ENCODE data around the gene SMYD3. TPM values are rescaled to one million over a fixed set of nuclear protein-coding genes. Genes with fewer than 3 reads are reported as not detected.
"Not testable (repeated sequence)": the region's sequence is repeated elsewhere in the genome, so short reads cannot be mapped to it uniquely, and the experiment has no call there.

Gene SMYD3
- total and polyA plus RNA-seq, 2 of the 13 experiments (the other 11 are each of a cell fraction or from before 2014, with no cell fraction given) = 27.7 to 35.8 TPM

- TF ChIP-seq ZUFSP (CRISPR knock-in tag; IDR thresholded peaks at IDR 0.05; ENCODE audit: borderline replicate concordance) (no peak), ZNF547 (CRISPR knock-in tag; IDR thresholded peaks at IDR 0.05) (no peak), ZBTB26 (CRISPR knock-in tag; IDR thresholded peaks at IDR 0.05; ENCODE audit: borderline replicate concordance) (no peak), HNRNPLL (IDR thresholded peaks at IDR 0.05; ENCODE audit: low read depth, low read length, poor library complexity, severe bottlenecking) (no peak), ZNF234 (CRISPR knock-in tag; conservative IDR thresholded peaks at IDR 0.05) (no peak), RELA (CRISPR knock-in tag; IDR thresholded peaks at IDR 0.05) (no peak), ZNF737 (CRISPR knock-in tag; IDR thresholded peaks at IDR 0.05; ENCODE audit: borderline replicate concordance) (no peak), CEBPB (IDR thresholded peaks at IDR 0.05; ENCODE audit: borderline replicate concordance, low read depth, low read length) (no peak), ZNF329 (CRISPR knock-in tag; IDR thresholded peaks at IDR 0.05; ENCODE audit: low read depth) (no peak), MLX (CRISPR knock-in tag; IDR thresholded peaks at IDR 0.05) (no peak), IKZF1 (IDR thresholded peaks at IDR 0.05) (no peak), BCL3 (CRISPR knock-in tag; IDR thresholded peaks at IDR 0.05) (no peak), PHF8 (CRISPR knock-in tag; IDR thresholded peaks at IDR 0.05) (no peak)
These were observed 142.6 kb downstream of the SMYD3 start (continued) for GRCh38 chr1:246364415-246364941.

- in situ Hi-C loops (cut with HindIII; ENCODE audit: extremely low pct_ligation_motif_present, low pct_unique_long_range_greater_than_20kb); H4K20me1 ChIP-seq (ENCODE audit: insufficient read depth, low read length); H3K79me2 ChIP-seq (ENCODE audit: insufficient read depth, low read length); FAIRE-seq; POLR2A ChIA-PET; H3K9me3 ChIP-seq (ENCODE audit: low read length); intact Hi-C loops (cut with micrococcal nuclease; ENCODE audit: unreplicated experiment); H3K4me1 ChIP-seq (ENCODE audit: insufficient read depth, low read length); H3K27ac ChIP-seq (ENCODE audit: extremely low read length, insufficient read depth, low read length); H2AFZ ChIP-seq (ENCODE audit: low read length); H3K27me3 ChIP-seq (ENCODE audit: control insufficient read depth in 1 of 2, insufficient read depth in 2 of 2, low read length in 2 of 2); CTCF ChIA-PET (ENCODE audit: low intra/inter-chr PET ratio, low total read pairs); DNase-seq (ENCODE audit: low spot score); H3K4me3 ChIP-seq (replicated peaks in 1 of 3; ENCODE audit: insufficient read depth in 1 of 3, low read depth in 2 of 3, low read length in 3 of 3); H3K4me2 ChIP-seq (ENCODE audit: low read depth, low read length); BruUV-seq (replicated peaks); ATAC-seq; H3K9ac ChIP-seq (ENCODE audit: insufficient read depth, low read depth, low read length); H3K36me3 ChIP-seq (replicated peaks in 1 of 2; ENCODE audit: control insufficient read depth in 1 of 2, insufficient read depth in 2 of 2, low read length in 2 of 2): not testable (repeated sequence)
- WGBS (ENCODE audit: low lambda C conversion rate) = 98% methylated on average over 3 of the region's 3 CpGs
These were observed 150.0 kb downstream of the SMYD3 start for GRCh38 chr1:246357014-246357598.
